Stomach (tissue), 4 donors: ENCODE data around the gene TMIGD1.

Experiments
- POLR2AphosphoS5 ChIP-seq, 3 donors: sonication (generic); formaldehyde crosslinking; IDR thresholded peaks; one replicate each; pipeline ENCODE4 v1.6.1; 2016; ENCODE audit warnings: antibody characterized with exemption in 3 of 3
- TF ChIP-seq, protein P1 (sequence below), 7 experiments: fragments of 450-650 bp in 4 of 7; fragments of 200-600 bp in 3 of 7; sonication (generic) in 3 of 7; IDR thresholded peaks; one replicate each; pipeline ENCODE4 v1.5.1; 2016 to 2019; ENCODE audit warnings: antibody characterized with exemption in 7 of 7, control low read depth in 2 of 7, mild to moderate bottlenecking in 1 of 7

DNA sequence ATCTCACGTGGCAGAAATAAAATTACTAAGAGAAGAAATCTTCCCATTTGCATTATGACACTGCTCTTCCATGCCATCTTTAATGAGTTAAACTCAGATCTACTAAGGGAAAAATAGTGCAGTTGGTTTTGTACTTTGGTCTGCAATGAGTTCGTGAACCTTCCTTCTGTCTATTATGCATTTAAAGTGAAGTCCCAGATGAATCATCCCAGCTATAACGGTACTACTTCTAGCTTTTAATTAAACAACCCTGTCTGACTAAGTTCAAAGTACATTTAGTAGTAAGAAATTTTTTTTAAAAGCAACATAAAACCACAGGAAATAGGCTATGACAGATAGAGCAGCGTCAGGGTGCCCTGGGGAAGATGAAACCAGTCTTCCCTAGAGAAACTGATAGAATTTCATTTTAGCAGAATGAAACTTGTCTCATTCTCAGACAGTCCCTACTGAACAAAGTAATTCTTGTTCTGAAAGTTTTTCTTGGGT, 1.8 kb downstream of the TMIGD1 start:
- TF ChIP-seq, protein P1, sequence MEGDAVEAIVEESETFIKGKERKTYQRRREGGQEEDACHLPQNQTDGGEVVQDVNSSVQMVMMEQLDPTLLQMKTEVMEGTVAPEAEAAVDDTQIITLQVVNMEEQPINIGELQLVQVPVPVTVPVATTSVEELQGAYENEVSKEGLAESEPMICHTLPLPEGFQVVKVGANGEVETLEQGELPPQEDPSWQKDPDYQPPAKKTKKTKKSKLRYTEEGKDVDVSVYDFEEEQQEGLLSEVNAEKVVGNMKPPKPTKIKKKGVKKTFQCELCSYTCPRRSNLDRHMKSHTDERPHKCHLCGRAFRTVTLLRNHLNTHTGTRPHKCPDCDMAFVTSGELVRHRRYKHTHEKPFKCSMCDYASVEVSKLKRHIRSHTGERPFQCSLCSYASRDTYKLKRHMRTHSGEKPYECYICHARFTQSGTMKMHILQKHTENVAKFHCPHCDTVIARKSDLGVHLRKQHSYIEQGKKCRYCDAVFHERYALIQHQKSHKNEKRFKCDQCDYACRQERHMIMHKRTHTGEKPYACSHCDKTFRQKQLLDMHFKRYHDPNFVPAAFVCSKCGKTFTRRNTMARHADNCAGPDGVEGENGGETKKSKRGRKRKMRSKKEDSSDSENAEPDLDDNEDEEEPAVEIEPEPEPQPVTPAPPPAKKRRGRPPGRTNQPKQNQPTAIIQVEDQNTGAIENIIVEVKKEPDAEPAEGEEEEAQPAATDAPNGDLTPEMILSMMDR (IDR thresholded peaks at IDR 0.05), result no peak
- no peak for TF ChIP-seq POLR2AphosphoS5 (IDR thresholded peaks at IDR 0.05)
